ENCODE measurements around the gene DSCAM.

Gene DSCAM

GRCh38 chr21:40553781-40554180 lies 293.2 kb downstream of the DSCAM start:
- DNase-seq (ENCODE audit: low read depth in 3 of 3), result no peak

- no peak for DNase-seq (ENCODE audit: low read depth in 3 of 3)
Measured at GRCh38 chr21:40547906-40548513, 298.9 kb downstream of the DSCAM start.

GRCh38 chr21:40546647-40547046 lies 300.3 kb downstream of the DSCAM start:
- no peak for DNase-seq (ENCODE audit: low read depth in 3 of 3)

GRCh38 chr21:40540216-40540615 lies 306.7 kb downstream of the DSCAM start:
- no peak for DNase-seq (ENCODE audit: low read depth in 3 of 3)

GRCh38 chr21:40534886-40535285 lies 312.1 kb downstream of the DSCAM start:
- no peak for DNase-seq (ENCODE audit: low read depth in 3 of 3)

GRCh38 chr21:40531431-40532110 lies 315.4 kb downstream of the DSCAM start:
- DNase-seq (ENCODE audit: low read depth in 3 of 3), result no peak

GRCh38 chr21:40531016-40531415 lies 315.9 kb downstream of the DSCAM start:
- DNase-seq (ENCODE audit: low read depth in 3 of 3), result no peak

GRCh38 chr21:40517646-40518045 lies 329.3 kb downstream of the DSCAM start:
- DNase-seq (ENCODE audit: low read depth in 3 of 3), result no peak

GRCh38 chr21:40516335-40516734 lies 330.6 kb downstream of the DSCAM start:
- no peak for DNase-seq (ENCODE audit: low read depth in 3 of 3)

- no peak for DNase-seq (ENCODE audit: low read depth in 3 of 3)
Measured at GRCh38 chr21:40512590-40512989, 334.4 kb downstream of the DSCAM start.

GRCh38 chr21:40507978-40508377 lies 339.0 kb downstream of the DSCAM start:
- DNase-seq (ENCODE audit: low read depth in 3 of 3), result no peak

GRCh38 chr21:40505681-40506080 lies 341.3 kb downstream of the DSCAM start:
- DNase-seq (ENCODE audit: low read depth in 3 of 3), result no peak

- no peak for DNase-seq (ENCODE audit: low read depth in 3 of 3)
Measured at GRCh38 chr21:40505244-40505643, 341.7 kb downstream of the DSCAM start.

- no peak for DNase-seq (ENCODE audit: low read depth in 3 of 3)
Measured at GRCh38 chr21:40504825-40505224, 342.1 kb downstream of the DSCAM start.

GRCh38 chr21:40496116-40496515 lies 350.8 kb downstream of the DSCAM start:
- DNase-seq (ENCODE audit: low read depth in 3 of 3), result no peak

- no peak for DNase-seq (ENCODE audit: low read depth in 3 of 3)
Measured at GRCh38 chr21:40490408-40490807, 356.6 kb downstream of the DSCAM start.

GRCh38 chr21:40489001-40489400 lies 358.0 kb downstream of the DSCAM start:
- no peak for DNase-seq (ENCODE audit: low read depth in 3 of 3)

- no peak for DNase-seq (ENCODE audit: low read depth in 3 of 3)
Measured at GRCh38 chr21:40481764-40482163, 365.2 kb downstream of the DSCAM start.

- no peak for DNase-seq (ENCODE audit: low read depth in 3 of 3)
Measured at GRCh38 chr21:40474513-40474912, 372.4 kb downstream of the DSCAM start.

GRCh38 chr21:40472013-40472412 lies 374.9 kb downstream of the DSCAM start:
- no peak for DNase-seq (ENCODE audit: low read depth in 3 of 3)

- no peak for DNase-seq (ENCODE audit: low read depth in 3 of 3)
Measured at GRCh38 chr21:40471103-40471502, 375.9 kb downstream of the DSCAM start.

- DNase-seq (ENCODE audit: low read depth in 3 of 3), result no peak
Measured at GRCh38 chr21:40466893-40467483, 380.0 kb downstream of the DSCAM start.

- no peak for DNase-seq (ENCODE audit: low read depth in 3 of 3)
Measured at GRCh38 chr21:40465382-40465781, 381.6 kb downstream of the DSCAM start.

Measured in stimulated activated CD4-positive, alpha-beta T cell treated with anti-CD3 and anti-CD28 coated beads, TNF-alpha, amount 100 ng/mL, for 24 hours (primary cell).